ENCODE data around the gene S100A10.

The S100A10 gene

GRCh38 chr1:151985270-151985669, 8.4 kb downstream of the S100A10 start:
- CTCF ChIA-PET, result interaction anchor here (0.7 to 1.9 kb wide), 2 partner anchors 17 to 445 kb away, joined by 3 to 8 read pairs; partner anchors contain the start of gene TUFT1
- POLR2A ChIA-PET, result no interaction called here
- DNase-seq (ENCODE audit: extremely low spot score), result no peak
- TF ChIP-seq CTBP1 (IDR thresholded peaks at IDR 0.05; ENCODE audit: borderline replicate concordance), result no peak
- TF ChIP-seq ZNF384 (IDR thresholded peaks at IDR 0.05), result no peak
- no peak for TF ChIP-seq NFRKB (IDR thresholded peaks at IDR 0.05)
- TF ChIP-seq TARDBP (IDR thresholded peaks at IDR 0.05), result no peak
- TF ChIP-seq FOXM1 (IDR thresholded peaks at IDR 0.05; ENCODE audit: borderline replicate concordance), result no peak
- no peak for TF ChIP-seq FOXK2 (IDR thresholded peaks at IDR 0.05)
- no peak for TF ChIP-seq ELF4 (IDR thresholded peaks at IDR 0.05)
- TF ChIP-seq, protein P1, sequence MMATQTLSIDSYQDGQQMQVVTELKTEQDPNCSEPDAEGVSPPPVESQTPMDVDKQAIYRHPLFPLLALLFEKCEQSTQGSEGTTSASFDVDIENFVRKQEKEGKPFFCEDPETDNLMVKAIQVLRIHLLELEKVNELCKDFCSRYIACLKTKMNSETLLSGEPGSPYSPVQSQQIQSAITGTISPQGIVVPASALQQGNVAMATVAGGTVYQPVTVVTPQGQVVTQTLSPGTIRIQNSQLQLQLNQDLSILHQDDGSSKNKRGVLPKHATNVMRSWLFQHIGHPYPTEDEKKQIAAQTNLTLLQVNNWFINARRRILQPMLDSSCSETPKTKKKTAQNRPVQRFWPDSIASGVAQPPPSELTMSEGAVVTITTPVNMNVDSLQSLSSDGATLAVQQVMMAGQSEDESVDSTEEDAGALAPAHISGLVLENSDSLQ (IDR thresholded peaks at IDR 0.05), result no peak
- TF ChIP-seq SUZ12 (IDR thresholded peaks at IDR 0.05), result no peak
- no peak for TF ChIP-seq BHLHE40 (IDR thresholded peaks at IDR 0.05; ENCODE audit: borderline replicate concordance)
- no peak for TF ChIP-seq SP1 (IDR thresholded peaks at IDR 0.05)
- no peak for TF ChIP-seq ARNT (IDR thresholded peaks at IDR 0.05)
- no peak for TF ChIP-seq HDGF (IDR thresholded peaks at IDR 0.05; ENCODE audit: borderline replicate concordance)
- TF ChIP-seq L3MBTL2 (conservative IDR thresholded peaks at IDR 0.05), result no peak
- no peak for TF ChIP-seq FOXA1 (IDR thresholded peaks at IDR 0.05)
- TF ChIP-seq LEF1 (IDR thresholded peaks at IDR 0.05; ENCODE audit: borderline replicate concordance), result no peak

DNA sequence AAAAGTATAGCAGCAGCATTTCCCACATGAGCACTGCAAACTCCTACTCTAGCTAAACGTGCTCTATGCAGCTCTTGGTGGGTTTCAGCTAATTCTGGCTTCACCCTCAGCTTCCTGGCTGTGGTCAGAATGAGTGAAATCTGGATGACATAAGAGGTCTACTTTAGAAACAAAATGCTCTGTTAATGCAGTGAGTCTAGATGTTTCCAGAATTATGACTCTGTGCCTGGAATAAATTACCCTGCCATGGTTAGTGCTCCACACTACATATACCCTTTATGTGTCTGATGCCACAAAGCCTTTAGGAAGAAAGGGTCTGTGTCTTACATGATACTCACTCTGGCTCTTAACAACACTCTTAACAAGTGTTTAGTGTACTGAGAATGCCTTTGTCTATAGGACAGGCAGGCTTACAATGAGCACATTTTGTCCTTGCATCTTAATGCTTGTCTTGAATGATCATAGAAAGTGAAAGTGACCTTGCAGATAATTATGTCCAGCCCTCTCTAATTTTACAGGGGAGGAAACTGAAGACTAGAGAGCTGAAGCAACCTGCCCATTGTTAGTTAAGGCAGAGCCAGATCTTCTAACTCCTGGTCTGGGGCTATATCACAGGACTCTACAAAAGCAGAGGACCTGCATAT, 9.2 kb downstream of the S100A10 start:
- POLR2A ChIA-PET, result no interaction called here
- DNase-seq (ENCODE audit: extremely low spot score), result no peak
- TF ChIP-seq BHLHE40 (IDR thresholded peaks at IDR 0.05; ENCODE audit: borderline replicate concordance) (no peak), ARNT (IDR thresholded peaks at IDR 0.05) (no peak), SUZ12 (IDR thresholded peaks at IDR 0.05) (no peak), LEF1 (IDR thresholded peaks at IDR 0.05; ENCODE audit: borderline replicate concordance) (no peak), L3MBTL2 (conservative IDR thresholded peaks at IDR 0.05) (no peak), FOXM1 (IDR thresholded peaks at IDR 0.05; ENCODE audit: borderline replicate concordance) (no peak), FOXA1 (IDR thresholded peaks at IDR 0.05) (no peak), ELF4 (IDR thresholded peaks at IDR 0.05) (no peak), HDGF (IDR thresholded peaks at IDR 0.05; ENCODE audit: borderline replicate concordance) (no peak), ZNF384 (IDR thresholded peaks at IDR 0.05) (no peak)
- TF ChIP-seq, protein P1 (IDR thresholded peaks at IDR 0.05), result no peak
- CTCF ChIA-PET, result no interaction called here

DNA sequence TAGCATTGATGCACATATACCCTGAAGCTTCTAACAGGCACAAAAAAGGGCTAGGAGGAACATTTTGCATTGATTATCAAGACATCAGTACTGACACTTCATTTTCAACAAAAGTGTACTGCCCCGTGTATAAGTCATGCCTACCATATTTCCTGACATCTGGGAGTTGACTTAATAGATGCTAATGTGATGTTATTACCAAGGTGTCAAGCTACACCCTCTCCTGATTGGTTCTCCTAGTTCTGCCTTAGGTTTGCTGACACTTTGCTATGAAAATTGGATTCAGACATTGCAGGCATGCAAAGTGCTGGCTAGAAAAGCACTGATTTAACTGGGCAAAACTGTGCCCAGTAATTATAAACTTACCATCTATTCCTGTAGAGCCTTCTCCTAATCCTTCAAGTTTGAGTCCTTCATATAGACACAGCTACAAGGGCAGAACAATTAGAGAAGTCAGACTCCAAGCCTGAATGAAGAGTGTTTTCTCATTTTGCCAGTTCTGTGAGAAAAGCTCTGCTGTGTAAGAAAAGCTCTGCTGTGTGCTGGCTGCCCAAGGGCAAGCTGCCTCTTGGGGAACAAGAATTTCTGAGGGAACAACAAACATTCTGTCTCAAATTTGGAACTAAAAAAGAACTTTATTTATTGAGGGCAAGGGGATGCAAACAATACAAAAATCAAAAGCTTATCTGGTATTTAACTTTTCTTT, 11.2 kb downstream of the S100A10 start:
- no peak for TF ChIP-seq FOXK2 (IDR thresholded peaks at IDR 0.05)
- no peak for TF ChIP-seq SUZ12 (IDR thresholded peaks at IDR 0.05)
- POLR2A ChIA-PET, result interaction anchor here (1.5 kb wide), 1 partner anchor 14 kb away, joined by 4 read pairs; no protein-coding TSS in a partner anchor
- CTCF ChIA-PET, result interaction anchor here (0.6 to 1.1 kb wide), 3 partner anchors 9 to 146 kb away, joined by 3 to 4 read pairs (median 4); no protein-coding TSS in a partner anchor
- no peak for DNase-seq (ENCODE audit: extremely low spot score)

DNA sequence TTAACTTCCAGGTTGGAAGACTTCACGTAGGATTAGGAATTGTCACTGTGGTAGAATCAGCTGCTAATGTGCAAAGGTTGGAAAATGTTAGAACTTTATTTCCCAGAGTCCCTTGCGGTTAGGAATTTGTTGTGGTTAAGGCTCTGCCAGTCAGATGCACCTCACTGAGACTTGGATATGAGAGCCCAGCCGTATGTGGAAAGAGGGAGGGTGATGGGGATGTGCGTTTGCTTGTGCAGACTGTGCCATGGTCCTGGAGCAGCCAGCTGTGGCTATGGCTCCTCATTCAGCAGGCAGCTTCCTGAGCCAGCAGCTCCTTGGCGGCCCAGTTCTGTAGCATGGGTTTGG, 12.5 kb downstream of the S100A10 start:
- CTCF ChIA-PET, result interaction anchor here (0.9 to 1.5 kb wide), 2 partner anchors 13 to 32 kb away, joined by 3 to 5 read pairs; no protein-coding TSS in a partner anchor
- POLR2A ChIA-PET, result no interaction called here
- no peak for TF ChIP-seq FOXM1 (IDR thresholded peaks at IDR 0.05; ENCODE audit: borderline replicate concordance)
- TF ChIP-seq CTBP1 (IDR thresholded peaks at IDR 0.05; ENCODE audit: borderline replicate concordance), result no peak
- TF ChIP-seq FOXA1 (IDR thresholded peaks at IDR 0.05), result no peak
- no peak for TF ChIP-seq SP1 (IDR thresholded peaks at IDR 0.05)
- TF ChIP-seq NFRKB (IDR thresholded peaks at IDR 0.05), result no peak
- no peak for TF ChIP-seq ZNF384 (IDR thresholded peaks at IDR 0.05)
- TF ChIP-seq SUZ12 (IDR thresholded peaks at IDR 0.05), result no peak
- TF ChIP-seq HDGF (IDR thresholded peaks at IDR 0.05; ENCODE audit: borderline replicate concordance), result no peak
- TF ChIP-seq, protein P1 (IDR thresholded peaks at IDR 0.05), result no peak
- no peak for TF ChIP-seq ARNT (IDR thresholded peaks at IDR 0.05)
- TF ChIP-seq LEF1 (IDR thresholded peaks at IDR 0.05; ENCODE audit: borderline replicate concordance), result no peak
- TF ChIP-seq ELF4 (IDR thresholded peaks at IDR 0.05), result no peak
- DNase-seq (ENCODE audit: extremely low spot score), result no peak

- ChIA-PET POLR2A (interaction anchor here (0.8 kb wide), 1 partner anchor 12 kb away, joined by 3 read pairs; no protein-coding TSS in a partner anchor), CTCF (interaction anchor here (0.7 to 1.5 kb wide), 3 partner anchors 12 to 611 kb away, joined by 3 to 5 read pairs (median 3); no protein-coding TSS in a partner anchor)
- DNase-seq (ENCODE audit: extremely low spot score), result no peak
- no peak for TF ChIP-seq ZNF384 (IDR thresholded peaks at IDR 0.05)
- TF ChIP-seq CTBP1 (IDR thresholded peaks at IDR 0.05; ENCODE audit: borderline replicate concordance), result no peak
- TF ChIP-seq FOXM1 (IDR thresholded peaks at IDR 0.05; ENCODE audit: borderline replicate concordance), result no peak
Observed at GRCh38 chr1:151980287-151981177, 13.1 kb downstream of the S100A10 start.
